Esophagus squamous epithelium (tissue), 5 donors: ENCODE data around the gene ARL13A. TPM values are rescaled to one million over a fixed set of nuclear protein-coding genes. Genes with fewer than 3 reads are reported as not detected.

ENCODE experiments used
- DNase-seq: peaks from one replicate; lab custom pipeline; 2025; lab: John Stamatoyannopoulos, UW
- H3K27ac ChIP-seq, 4 donors: fragments of 200-600 bp; sonication (generic); one replicate each; pipeline ENCODE4 v1.5.1; 2016 to 2019; ENCODE audit warnings: mild to moderate bottlenecking in 1 of 4
- H3K27me3 ChIP-seq, 4 donors: fragments of 200-600 bp; sonication (generic); 1 replicate in 3 of 4; 2 replicates in 1 of 4; pipeline versions ENCODE4 v1.5.1 to v1.6.0; 2017 to 2021; ENCODE audit warnings: antibody characterized with exemption in 1 of 4
- H3K36me3 ChIP-seq, 3 donors: fragments of 200-600 bp; sonication (generic); one replicate each; pipeline ENCODE4 v1.5.1; 2016 to 2019
- H3K4me1 ChIP-seq, 3 donors: fragments of 200-600 bp; sonication (generic); one replicate each; pipeline ENCODE4 v1.5.1; 2017 to 2019
- H3K4me3 ChIP-seq, 4 donors: fragments of 200-600 bp; sonication (generic); 1 replicate in 3 of 4; 2 replicates in 1 of 4; pipeline ENCODE4 v1.5.1; 2016 to 2019; ENCODE audit warnings: mild to moderate bottlenecking in 2 of 4, moderate library complexity in 1 of 4
- H3K9me3 ChIP-seq, 3 donors: fragments of 200-600 bp; sonication (generic); one replicate each; pipeline ENCODE4 v1.5.1; 2016 to 2019
- CTCF ChIP-seq, 6 experiments: fragments of 450-650 bp in 4 of 6; fragments of 200-600 bp in 2 of 6; sonication (generic) in 2 of 6; IDR thresholded peaks; one replicate each; pipeline ENCODE4 v1.5.1; 2016 to 2019; ENCODE audit warnings: antibody characterized with exemption in 6 of 6, mild to moderate bottlenecking in 4 of 6, moderate library complexity in 4 of 6
- POLR2A ChIP-seq, 4 donors: fragments of 450-650 bp; IDR thresholded peaks; one replicate each; pipeline ENCODE4 v1.6.1; 2017; ENCODE audit warnings: antibody characterized with exemption in 4 of 4, mild to moderate bottlenecking in 4 of 4, moderate library complexity in 3 of 4
- WGBS, 2 donors: methylation state at CpG; one replicate each; pipeline ENCODE4 v1.1.5; 2018; 5-methylcytosine and 5-hydroxymethylcytosine counted together
- intact Hi-C: fragments of 100-400 bp; cut with DNase I; formaldehyde crosslinking; loops from one replicate; pipeline ENCODE4 v1.15.0; 2022
- total RNA-seq, 4 donors: library from RNA; depleted of rRNA; stranded (reverse); fragments of >200 nt; gene quantifications; one replicate each; pipeline ENCODE4 v1.1.0, GENCODE V29; 2016
- donor health status: DM: yes; HTN: yes; CAD: no.

The ARL13A gene
- total RNA-seq, 4 donors from 2014 or later = not detected

DNA sequence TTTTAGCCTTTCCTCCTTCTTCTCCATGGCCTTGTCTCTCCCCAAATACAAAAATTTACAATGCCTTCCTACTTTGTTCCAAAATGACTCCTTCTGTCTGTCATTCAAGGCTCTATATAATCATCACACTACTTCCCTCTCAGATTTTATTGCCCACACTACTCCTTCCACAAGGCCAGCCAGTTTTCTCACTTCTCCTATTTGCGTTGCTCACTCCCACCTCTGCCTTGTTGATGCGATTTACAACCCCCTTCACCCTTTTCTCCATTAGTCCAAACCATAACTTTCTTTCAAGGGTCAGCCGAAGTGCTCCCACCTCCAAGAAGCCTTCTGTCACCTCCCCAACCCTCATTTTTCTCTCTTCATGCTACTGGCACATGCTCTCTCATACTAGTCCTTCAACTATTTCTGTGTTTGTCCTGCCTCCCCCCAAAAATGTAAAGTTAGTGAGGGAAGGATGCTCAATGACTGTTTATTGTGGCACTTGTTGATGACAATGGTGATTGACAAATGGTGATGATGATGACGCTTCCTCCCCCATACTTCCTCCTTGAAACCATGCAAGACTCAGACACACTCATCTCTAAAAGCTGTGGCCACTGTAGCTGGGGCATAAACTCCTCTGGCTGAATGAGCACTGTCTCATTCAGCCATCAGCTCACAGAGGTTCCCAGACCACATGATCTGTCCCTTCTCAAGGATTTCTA lies 38.1 kb upstream of the ARL13A start:
- 73 to 95% methylated on average over 4 of the region's 4 CpGs for WGBS, 2 donors
- no peak overlapping the region for H3K27ac ChIP-seq
- no peaks in the 10 kb centered on the region for H3K9me3 ChIP-seq
- peaks cover 0 to 6% (median 0%) of the 10 kb centered on the region in 3 donors for H3K4me1 ChIP-seq
- no peaks in the 10 kb centered on the region for H3K36me3 ChIP-seq
- no peak for TF ChIP-seq POLR2A (IDR thresholded peaks at IDR 0.05)
- no peak for TF ChIP-seq CTCF (IDR thresholded peaks at IDR 0.05)
- H3K27me3 ChIP-seq = no peaks in the 10 kb centered on the region
- no peak for DNase-seq
- intact Hi-C loops = no loop called here
- no peak overlapping the region for H3K4me3 ChIP-seq

GRCh38 chrX:100931925-100932285 lies 37.6 kb upstream of the ARL13A start:
- 64 to 88% methylated on average over 3 of the region's 3 CpGs for WGBS, 2 donors
- Histone ChIP-seq H3K36me3 (no peaks in the 10 kb centered on the region), H3K4me1 (peaks cover 0 to 6% (median 0%) of the 10 kb centered on the region in 3 donors), H3K9me3 (no peaks in the 10 kb centered on the region), H3K27ac (no peak overlapping the region), H3K27me3 (no peaks in the 10 kb centered on the region), H3K4me3 (no peak overlapping the region)
- no peak for DNase-seq
- intact Hi-C loops = no loop called here
- TF ChIP-seq POLR2A (IDR thresholded peaks at IDR 0.05) = no peak
- TF ChIP-seq CTCF (IDR thresholded peaks at IDR 0.05) = no peak

GRCh38 chrX:100935767-100936166 lies 33.7 kb upstream of the ARL13A start:
- no peak for TF ChIP-seq POLR2A (IDR thresholded peaks at IDR 0.05)
- TF ChIP-seq CTCF (IDR thresholded peaks at IDR 0.05) = no peak
- Histone ChIP-seq H3K27ac (no peak overlapping the region), H3K36me3 (no peaks in the 10 kb centered on the region), H3K4me1 (no peaks in the 10 kb centered on the region), H3K27me3 (no peaks in the 10 kb centered on the region), H3K9me3 (no peaks in the 10 kb centered on the region), H3K4me3 (no peak overlapping the region)
- intact Hi-C loops = no loop called here
- 71 to 90% methylated on average over 2 of the region's 2 CpGs for WGBS, 2 donors
- no peak for DNase-seq

DNA sequence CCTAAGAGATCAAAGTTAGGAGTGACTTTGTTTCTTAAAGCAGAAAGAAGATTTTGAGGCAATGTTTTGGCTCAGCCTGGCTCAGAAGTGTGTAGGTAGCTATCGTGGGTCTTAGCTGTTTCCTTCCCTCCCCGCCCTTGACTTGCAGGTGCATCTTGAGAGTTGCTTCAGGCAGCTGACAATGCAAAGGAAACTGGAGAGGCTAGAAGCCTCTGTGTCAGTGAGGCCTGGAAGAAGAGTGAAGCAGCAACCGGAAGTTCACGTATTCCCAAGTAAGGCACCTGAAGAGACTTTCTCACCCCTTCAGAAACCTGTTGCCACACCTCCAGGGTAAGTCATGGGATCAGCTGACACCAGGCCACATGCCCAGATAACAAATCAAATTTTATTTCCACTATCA lies 30.2 kb upstream of the ARL13A start:
- no peak for DNase-seq
- no peaks in the 10 kb centered on the region for H3K9me3 ChIP-seq
- no peaks in the 10 kb centered on the region for H3K4me1 ChIP-seq
- H3K4me3 ChIP-seq = no peak overlapping the region
- TF ChIP-seq POLR2A (IDR thresholded peaks at IDR 0.05) = no peak
- TF ChIP-seq CTCF (IDR thresholded peaks at IDR 0.05) = no peak
- no peaks in the 10 kb centered on the region for H3K27me3 ChIP-seq
- no peak overlapping the region for H3K27ac ChIP-seq
- H3K36me3 ChIP-seq = no peaks in the 10 kb centered on the region
- WGBS, 2 donors = 0 to 55% methylated on average over 1 to 4 of the region's 4 CpGs
- intact Hi-C loops = no loop called here

DNA sequence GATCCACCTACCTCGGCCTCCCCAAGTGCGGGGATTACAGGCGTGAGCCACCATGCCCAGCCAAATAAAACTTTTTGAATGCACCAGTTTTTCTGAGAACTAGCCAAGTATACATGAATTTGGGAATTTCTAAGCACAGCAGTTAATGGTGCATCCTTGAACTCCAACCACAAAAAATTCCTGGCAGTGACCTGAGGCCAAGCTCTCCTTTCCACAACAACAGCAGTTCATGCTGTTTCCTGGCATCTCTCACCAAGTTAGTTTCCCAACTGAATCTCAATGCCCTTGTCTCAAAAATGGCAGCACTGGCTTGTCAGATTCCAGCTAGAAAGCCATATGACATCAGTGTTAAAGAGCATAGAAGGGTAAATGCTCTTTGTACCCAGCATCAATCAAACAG lies 24.9 kb upstream of the ARL13A start:
- intact Hi-C loops = no loop called here

More for the DNA sequence above, 24.9 kb upstream of the ARL13A start:
- Histone ChIP-seq H3K4me1 (no peaks in the 10 kb centered on the region), H3K9me3 (no peaks in the 10 kb centered on the region), H3K36me3 (no peaks in the 10 kb centered on the region), H3K27ac (no peak overlapping the region), H3K27me3 (no peaks in the 10 kb centered on the region), H3K4me3 (no peak overlapping the region)
- WGBS, 2 donors = 95% methylated on average over 3 of the region's 3 CpGs; no CpG with 5 or more reads in 1 of the 2 donors
- no peak for DNase-seq
- TF ChIP-seq POLR2A (IDR thresholded peaks at IDR 0.05) (no peak), CTCF (IDR thresholded peaks at IDR 0.05) (no peak)
